ENCODE data around the gene OR11L1.

The OR11L1 gene

GRCh38 chr1:247822060-247822459, 19.6 kb downstream of the OR11L1 start:
- no peak for DNase-seq (ENCODE audit: extremely low spot score, insufficient read length, low read depth)

GRCh38 chr1:247812637-247813036, 29.1 kb downstream of the OR11L1 start:
- FAIRE-seq (no peak), DNase-seq (ENCODE audit: extremely low spot score, insufficient read length, low read depth) (no peak)

More at GRCh38 chr1:247822060-247822459, 19.6 kb downstream of the OR11L1 start:
- FAIRE-seq: no peak

DNA sequence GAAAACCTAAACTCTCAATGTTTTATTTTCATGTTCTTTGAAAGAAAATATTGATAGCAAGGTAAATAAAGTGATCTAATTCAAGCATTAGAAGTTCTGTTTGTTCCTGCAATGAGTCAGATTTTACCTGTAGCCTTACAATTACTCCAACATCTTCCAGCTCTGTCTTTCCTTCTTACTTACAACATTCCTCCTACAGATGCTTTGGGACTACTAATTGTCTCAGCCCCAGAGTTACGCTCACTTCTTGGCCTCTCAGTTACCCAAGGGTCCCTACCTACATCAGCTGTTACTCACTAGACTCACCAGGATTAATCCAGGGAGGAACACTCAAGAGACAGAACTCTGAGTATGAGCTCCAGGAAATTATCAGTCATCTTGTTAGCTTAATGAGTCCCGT, 44.2 kb downstream of the OR11L1 start:
- FAIRE-seq (no peak), DNase-seq (ENCODE audit: extremely low spot score, insufficient read length, low read depth) (no peak)
